ENCODE measurements around the gene AGPAT1.
"Not testable (repeated sequence)": the region's sequence is repeated elsewhere in the genome, so short reads cannot be mapped to it uniquely, and the experiment has no call there.

The AGPAT1 gene, protein sequence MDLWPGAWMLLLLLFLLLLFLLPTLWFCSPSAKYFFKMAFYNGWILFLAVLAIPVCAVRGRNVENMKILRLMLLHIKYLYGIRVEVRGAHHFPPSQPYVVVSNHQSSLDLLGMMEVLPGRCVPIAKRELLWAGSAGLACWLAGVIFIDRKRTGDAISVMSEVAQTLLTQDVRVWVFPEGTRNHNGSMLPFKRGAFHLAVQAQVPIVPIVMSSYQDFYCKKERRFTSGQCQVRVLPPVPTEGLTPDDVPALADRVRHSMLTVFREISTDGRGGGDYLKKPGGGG

DNA sequence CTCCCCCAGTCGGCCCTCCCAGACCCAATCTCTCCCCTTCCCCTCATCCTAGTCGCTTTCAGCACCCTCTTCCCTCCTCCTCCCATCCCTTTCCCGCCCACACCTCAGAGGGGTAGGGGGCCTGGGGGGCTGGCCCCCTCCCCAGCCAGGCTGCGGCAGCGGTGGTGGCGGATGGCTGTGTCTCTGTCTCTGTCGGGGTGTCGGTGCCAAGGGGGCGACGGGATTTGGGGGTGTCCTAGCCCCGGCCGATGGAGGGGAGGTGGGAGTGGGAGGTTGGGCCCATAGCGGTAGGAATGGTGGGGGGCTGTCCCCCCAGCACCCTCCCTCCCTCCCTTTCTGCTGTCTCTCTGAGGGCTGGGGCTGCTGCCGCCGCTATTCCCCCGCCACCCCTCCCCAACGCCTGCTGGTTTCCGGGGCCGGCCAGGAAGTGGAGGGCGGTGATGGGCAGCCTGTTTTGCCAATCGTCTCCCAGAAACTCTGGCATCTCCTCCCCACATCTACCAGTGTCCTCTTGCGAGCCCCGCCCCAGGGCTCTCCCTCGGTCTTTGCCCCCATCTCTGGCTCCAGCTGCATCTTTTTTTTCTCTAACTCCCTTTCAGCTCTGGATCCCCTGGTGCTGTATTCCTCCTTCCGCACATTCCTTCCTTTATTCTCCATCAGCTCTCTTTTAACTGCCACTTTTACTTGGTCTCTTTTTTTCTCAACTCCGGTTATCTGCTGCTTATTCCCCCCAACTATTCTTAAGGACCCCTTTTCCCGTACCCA, at the start of gene AGPAT1:
TSS of gene AGPAT1 (minus strand) at position 374 of the 765 bp plus-strand sequence. CDS start 4,588 bp downstream, outside the sequence.
- peak; percentile 95 for DNase-seq

DNA sequence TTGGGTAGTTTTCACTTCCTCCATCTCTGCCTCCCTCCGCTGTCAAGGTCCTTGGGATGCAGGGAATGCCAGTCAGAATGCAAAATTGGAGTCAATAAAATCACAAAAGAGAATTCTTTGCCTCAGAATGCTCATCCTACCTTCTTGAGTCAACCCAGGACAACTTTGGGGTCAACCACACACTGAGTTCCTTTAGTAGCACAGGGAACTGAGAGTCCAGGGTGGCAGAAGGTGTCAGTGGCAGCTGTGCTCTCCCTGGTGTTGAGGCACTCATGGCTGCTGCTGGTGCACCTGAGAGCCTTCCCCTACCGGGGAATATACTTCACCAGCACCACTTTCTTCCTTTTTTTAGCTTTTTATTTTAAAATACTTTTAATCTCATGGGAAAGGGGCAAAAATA, 48.8 kb upstream of the AGPAT1 start:
- no peak for DNase-seq

DNA sequence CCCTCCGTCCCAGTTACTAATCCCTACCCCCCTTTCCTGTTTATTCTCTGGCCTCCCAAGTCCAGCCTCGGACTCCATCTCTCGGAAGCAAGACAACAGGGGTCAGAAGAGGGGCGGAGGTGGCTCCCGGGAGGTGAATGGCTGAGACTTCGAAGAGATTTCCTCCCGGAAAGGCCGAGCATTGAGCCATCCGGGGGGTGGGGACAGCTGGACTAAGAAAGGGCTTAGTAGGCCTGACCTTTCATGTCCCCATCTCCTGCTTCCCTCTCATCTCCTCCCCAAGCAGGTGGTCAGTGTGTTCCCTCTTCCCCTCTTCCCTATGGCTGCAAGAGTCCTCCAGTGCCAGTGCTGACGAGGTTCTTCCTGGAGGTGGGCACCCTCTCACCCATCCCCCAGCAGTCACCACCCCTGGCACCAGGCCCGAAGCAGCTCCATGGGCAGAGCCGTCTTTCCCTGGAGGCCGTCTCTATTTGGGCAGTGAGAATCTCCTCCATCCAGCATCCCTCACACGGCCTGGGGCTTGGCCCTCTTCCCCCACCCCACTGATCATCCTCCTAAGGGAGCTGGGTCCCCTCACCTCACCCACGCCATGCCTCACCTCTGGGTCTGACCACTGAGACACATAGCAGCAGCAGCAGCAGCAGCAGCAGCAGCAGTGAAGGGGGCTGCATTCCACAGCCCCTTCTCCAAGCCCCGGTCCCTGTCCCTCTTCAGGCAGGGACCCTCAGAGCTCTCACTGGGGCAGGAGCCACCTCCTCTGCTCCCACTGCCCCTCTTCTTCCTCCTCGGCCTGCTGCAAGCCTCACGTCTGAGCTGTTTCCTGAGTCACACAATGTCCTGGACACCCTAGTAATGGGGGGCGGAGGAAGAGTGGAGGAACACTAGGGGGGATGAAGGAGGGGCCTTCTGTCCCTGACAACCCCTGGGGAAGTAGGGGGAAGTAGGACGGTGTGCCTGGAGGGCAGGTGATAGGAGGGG, 47.7 kb upstream of the AGPAT1 start, which contains the start of gene NOTCH4:
TSS of gene NOTCH4 (minus strand) at position 810 of the 978 bp plus-strand sequence. CDS start at position 671, 139 bp downstream.
- no peak for DNase-seq

DNA sequence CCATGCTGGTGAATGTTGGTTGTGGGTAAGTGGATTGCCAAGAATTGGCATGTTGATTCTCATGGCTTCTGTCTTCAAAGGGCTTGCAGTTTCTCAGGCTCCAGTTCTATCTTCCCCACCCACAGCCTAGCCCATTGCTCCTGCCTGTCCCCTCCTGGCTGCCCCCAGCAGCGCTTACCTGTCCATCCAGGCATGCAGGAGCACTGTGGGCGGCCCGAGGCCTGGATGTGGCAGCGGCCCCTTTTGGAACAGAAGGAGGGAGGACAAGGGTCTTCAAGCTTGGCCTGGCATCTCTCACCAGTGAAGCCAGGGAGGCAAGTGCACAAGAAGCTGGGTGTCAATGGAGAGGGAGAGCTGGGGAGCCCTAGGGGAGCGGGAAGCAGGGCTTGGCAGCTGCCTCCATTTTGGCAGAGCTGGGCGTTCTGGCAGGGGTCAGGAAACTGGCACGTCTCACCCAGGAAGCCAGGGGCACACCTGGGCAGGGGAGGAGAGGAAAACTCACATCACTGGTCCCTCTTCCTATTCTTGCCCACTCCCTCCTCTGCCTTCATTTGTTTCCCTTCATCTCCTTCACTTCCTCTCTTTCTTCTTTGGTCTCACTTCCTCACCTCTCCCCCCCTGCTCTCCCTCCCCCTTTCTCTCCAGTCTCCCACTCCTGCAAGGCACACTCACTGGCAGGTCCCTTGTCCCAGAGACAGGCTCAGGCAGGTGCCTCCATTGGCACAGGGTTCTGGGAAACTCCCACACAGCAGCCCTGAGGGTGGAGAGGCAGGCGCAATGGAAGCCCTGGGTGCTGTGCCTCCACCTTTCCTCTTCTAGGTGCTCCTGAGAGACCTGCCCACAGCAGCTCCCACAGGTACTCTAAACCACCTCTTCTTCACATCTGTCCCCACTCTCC, 46.7 kb upstream of the AGPAT1 start:
- DNase-seq = no peak

DNA sequence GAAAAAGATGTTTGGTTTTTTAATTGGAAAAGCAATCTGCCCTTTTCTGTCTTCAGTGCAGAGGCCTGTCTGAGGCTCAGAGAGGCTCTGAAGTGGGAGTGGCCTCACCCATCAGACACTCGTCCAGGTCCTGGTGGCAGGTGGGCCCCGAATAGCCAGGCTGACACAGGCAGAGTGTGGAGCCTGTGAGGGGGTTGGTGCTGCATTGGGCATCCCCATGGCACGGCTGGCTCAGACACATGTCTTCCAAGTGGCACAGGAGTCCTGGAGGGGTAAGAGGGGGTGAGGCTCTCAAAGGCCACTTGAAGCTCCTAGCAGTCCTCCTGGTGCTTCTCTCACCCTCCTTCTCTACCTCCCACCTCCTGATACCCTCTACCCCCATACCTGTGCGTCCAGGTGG, 44.1 kb upstream of the AGPAT1 start:
- no peak for DNase-seq

DNA sequence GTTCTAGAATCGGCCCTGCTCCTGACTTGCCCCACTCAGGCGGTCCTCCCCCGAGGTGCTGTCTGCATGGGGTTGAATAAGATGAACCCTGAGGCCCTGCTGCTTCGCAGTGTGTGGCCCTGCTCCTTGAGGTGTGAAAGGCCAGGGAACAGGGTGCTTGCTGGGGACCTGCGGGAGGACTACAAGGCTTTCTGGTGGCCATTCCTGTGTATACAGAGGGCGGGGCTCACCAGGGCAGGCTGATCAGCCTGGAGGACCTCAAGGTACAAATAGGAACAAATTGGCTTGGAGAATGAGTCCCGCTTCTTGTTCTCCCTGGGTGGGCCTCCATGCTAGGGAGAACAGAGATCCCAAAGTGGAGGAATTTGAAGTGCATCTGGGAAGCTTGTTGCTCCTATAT, 42.3 kb upstream of the AGPAT1 start:
- DNase-seq = no peak

DNA sequence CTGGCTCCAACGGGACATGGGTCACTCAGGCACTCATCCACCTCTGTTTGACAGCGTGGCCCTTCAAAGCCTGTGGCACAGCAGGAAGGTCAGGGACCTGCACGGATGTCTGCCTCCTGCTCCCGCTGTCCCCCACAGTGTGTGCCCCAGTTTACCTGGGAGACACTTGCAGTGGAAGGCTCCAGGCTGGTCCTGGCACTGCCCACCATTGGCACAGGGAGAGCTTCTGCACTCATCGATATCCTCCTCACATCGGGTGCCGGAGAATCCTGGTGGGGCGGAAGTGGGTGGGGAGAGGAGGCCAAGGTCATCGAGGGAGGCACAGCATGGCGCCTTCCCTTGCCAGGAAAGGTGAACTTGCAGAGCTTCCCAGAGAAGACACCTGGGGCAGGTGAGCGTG, 41.1 kb upstream of the AGPAT1 start:
- DNase-seq = no peak

DNA sequence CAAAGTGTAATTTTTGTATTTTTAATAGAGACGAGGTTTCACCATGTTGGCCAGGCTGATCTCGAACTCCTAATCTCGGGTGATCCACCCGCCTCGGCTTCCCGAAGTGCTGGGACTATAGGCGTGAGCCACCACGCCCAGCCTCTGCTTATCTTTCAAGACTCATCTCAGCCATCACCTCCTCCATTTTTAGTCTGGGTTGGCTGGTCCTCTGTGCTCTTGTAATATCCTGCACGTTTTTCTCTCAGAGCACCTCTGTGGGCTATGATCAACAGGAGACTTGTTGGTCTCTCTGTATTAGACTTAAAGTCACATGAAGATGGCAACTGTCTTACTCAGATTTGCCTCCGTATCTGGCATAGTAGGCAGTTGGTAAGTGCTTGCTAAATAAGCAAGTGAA, 40.4 kb upstream of the AGPAT1 start:
- DNase-seq = no peak

DNA sequence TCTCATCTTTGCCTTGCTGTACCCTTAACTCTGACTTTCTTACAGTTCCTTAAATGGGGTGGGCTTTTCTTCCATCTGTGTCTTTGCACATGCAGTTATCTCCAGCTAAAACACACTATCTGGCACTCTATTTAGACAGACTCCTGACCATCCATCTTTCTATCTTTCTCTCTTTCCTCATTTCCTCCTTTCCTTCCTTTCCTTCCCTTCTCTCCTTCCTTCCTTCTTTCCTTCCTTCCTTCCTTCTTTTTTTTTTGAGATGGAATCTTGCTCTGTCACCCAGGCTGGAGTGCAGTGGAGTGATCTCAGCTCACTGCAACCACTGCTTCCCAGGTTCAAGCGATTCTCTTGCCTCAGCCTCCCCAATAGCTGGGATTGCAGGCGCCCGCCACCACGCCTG, 39.7 kb upstream of the AGPAT1 start:
- DNase-seq = no peak

DNA sequence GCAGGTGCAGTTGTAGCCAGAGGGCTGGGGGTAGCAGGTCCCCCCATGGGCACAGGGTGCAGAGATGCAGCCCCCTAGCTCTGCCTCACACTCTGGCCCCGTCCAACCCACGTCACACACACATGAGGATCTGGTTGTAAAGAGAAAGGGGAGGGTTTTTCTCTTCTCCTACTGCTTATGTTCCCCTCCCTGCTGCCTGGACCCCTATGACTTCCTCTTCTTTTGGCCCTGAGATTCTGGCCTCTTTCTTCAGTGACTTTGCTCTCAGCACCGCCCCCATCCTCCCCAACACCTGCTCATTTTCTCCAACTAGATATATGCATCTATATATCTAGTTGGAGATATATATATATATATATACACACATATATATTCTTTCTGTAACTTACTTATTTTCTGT, 38.2 kb upstream of the AGPAT1 start:
- DNase-seq = no peak

DNA sequence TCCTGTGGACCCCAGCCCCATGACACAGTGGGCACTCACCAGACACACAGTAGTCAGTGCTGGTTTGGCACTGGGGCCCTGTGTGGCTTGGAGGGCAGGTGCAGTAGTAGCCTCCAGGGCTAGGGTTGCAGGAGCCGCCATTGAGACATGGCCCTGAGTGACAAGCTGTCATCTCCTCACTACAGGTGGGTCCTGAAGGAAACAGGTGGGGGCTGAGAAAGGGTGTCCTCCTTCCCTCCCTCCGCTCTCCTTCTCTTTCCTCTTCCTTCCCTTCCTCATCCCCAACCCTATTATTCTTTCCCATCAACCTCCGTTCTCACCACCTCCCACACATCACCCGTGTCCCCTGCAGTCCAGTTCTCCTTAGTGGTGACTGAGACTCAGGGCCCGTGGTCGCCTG, 37.8 kb upstream of the AGPAT1 start:
- no peak for DNase-seq

DNA sequence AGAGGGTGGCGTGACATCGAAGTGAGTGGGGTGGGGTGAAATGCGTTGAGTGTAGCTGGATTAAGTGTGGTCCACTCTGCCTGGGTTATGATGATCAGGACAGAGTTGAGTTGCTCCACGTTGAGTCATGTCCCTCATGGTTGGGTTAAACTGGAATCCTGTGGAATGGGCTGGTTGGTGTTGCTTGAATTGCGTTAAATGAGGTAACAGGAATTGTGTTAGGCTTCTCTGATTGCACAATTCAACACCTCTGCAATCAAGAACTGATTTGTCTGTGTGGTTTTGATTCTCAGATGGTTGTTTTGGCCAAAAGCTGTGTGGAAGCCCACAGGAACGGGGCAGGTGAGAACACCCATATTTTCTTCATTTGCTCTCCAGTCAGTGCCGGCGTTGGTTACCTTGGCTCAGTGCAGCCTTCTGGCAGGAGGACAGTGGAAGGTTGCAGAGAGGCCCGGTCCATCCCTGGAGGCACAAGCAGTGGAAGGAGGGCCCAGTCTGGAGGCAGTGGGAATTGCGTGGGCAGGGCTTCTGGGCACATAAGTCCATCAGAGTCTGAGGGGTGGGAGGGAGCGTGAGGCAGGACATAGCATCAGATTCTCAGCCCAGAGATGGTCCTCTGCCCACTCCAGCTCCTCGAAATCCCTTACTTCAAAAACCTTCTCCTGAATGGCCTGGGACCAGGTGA, 36.3 kb upstream of the AGPAT1 start:
- DNase-seq = no peak

DNA sequence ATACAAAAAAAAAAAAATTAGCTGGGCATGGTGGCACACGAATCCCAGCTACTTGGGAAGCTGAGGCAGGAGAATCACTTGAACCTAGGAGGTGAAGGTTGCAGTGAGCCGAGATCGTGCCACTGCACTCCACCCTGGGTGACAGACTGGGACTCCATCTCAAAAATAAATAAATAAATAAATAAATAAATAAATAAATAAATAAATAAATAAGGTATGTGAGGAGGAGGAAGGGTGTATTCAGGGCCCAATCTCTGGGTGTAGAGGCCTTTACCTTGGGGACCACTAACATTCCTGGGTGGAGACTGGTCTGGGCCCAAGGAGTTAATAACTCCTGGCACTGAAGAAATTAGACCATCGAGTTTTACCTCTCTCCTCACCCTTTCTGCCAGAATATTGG, 35.5 kb upstream of the AGPAT1 start:
- not testable (repeated sequence) for DNase-seq

DNA sequence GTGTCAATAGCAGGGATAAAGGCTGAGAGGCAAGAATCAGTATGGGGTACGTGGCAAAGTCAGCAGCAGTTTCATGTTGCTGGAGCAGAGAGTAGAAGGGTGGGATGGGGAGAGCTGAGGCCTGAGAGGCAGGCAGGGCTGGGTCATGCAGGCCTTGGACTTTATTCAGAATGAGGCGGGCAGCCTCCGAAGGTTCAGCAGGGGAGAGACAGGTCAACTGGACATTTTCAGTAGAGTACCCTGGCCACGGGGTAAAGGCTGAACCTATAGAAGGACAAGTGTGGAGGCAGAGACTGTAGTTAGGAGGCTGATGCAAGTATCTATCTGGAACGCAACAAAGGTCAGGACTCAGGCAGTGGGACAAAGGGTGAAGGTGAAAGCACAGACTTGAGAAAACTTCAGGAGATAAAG, 34.3 kb upstream of the AGPAT1 start:
- no peak for DNase-seq

DNA sequence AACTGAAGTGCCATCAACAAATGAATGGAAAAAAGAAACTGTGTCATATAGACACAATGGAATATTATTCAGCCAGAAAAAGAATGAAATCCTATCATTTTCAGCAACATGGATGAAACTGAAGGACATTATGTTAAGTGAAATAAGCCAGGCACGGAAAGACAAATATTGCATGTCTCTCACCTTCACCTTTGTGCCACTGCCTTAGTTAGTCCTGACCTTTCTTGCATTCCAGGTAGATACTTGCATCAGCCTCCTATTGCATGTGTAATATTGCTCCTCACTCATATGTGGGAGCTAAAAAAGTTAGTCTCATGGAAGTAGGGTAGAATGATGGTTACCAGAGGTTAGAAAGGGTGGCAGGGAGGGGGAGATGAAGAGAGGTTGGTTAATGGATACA, 33.1 kb upstream of the AGPAT1 start:
- DNase-seq = no peak

DNA sequence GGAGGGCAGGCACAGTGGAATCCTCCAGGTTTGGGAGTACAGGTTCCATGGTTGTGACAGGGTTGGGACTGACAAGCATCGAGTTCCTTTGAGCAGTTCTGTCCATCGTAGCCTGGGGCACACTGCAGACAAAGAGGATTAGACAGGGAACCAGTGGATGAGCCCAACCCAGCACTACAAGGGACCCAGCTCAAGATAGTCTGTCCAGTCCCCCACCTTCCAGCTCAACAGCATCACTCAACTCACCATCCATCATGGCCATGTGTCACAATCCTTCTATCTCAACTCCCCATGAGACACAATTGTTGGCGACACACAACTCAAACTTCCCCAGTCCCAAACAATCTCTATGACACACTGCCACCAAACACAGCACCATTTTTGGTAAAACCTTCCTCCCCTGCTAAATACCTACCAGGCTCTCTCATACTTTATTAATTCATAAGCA, 28.4 kb upstream of the AGPAT1 start:
- no peak for DNase-seq

DNA sequence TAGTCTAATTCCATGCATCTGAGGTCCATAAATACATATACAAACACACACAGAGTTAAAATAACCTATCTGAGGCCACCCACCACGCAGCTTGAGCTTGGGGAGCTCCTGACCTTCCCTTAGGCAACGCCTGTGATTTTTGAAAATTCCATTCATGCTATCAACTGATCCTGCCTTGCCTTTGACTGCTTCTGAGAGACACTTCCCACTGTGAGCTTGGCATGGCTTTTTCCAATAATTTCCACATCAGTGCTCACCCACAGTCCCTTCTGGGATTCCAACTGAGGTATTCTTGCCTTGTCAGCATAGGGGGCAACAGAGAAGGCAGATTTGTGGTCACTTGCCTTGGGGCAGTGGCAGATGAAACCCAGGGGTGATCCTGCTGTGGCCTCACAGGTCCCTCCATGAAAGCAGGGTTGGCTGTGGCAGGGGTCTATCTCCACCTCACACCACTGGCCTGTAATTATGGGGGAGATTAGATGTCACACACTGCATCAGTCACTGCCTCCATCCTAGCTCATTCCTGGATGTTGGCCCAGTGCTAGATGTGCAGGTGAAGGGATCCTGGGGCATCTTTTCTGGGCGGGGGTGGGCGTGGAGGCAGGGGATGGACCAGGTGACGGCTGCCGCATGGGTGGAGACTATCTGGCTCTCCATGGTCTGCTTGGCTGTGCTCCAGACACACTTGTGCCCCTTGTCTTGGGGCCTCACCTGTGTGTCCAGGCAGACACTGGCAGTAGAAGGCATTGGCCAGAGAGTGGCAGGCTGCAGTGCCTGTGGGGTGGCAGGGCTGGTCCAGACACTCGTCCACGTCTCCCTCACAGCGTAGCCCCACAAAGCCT, 27.8 kb upstream of the AGPAT1 start:
- no peak for DNase-seq

DNA sequence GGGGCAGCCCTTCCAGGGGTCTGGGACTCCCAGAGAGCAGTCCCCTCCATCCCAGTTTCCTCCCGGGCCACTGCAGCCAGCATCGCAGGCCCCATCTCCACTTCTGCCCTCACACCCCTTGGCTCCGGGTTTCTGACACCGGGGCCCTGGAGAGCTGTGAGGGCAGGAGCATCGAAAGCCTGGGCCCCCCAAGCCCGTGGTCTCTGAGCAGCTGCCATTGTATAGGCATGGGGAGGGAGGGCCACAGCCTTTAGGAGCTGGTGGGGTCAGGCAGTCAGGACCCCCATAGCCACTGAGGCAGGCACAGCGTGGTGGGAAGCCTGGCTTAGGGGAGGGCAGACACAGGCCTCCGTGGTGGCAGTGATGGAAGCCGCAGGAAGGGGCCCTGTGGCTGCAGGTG, 26.3 kb upstream of the AGPAT1 start:
- DNase-seq = no peak

DNA sequence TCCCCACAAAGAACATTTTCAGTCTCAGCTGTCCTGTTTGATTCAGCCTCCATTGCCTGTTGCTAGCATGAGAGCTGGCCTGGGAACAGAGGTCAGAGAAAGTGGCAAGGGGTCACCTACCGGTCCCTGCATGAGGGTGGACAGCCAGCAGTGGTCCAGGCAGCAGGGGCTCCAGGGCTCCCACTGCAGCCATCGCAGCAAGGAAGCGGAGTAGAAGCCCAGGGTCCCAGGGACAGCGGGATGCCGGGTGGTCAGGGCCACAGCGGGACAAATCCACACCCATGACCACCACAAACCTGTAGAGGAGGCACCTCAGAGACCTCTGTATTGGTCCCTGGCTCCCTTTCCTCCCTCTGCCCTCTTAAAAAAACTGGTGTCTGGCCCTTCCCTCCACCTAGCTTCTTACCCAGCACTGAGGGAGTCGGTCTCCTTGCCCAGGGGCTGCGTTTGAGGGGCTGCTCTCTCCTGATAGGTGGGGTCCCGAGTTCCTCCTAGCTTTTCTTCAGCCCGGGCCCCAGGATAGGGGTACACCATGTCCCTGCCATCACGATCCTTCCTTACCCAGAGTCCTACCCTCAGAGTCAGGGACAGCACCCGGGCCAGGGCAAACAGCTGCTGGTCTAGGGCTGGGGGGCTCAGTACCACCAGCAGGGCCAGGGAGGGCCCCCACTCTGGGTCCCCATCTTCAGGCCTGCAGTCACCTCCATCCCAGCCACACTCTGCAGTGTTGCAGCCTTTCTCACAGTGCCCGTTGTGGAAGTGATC, 25.0 kb upstream of the AGPAT1 start:
- DNase-seq = no peak

DNA sequence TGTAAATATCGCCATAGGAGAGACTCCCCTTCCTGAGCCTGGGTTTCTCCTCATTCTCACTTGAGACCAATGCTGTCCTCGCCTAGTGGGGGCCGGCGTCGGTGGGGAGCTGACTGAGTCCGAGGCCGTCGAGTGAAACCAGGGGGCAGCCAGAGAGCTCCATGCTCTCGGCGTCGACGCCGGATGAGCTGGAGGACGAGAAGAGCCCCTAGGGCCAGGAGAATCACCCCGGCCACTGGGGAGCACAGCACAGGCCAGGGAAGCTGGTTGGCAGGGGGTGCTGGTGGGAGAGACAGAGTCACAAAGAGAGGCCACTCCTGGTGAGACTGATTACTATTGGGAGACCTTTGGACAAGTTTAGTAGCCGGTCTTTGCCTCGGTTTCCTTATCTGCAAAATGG, 23.0 kb upstream of the AGPAT1 start:
- DNase-seq = no peak

All from NCI-H1105 (cell line).